WTC11 (cell line): ENCODE measurements around the gene CFAP119. TPM values are rescaled to one million over a fixed set of nuclear protein-coding genes. Genes with fewer than 3 reads are reported as not detected.

Source experiments
- ATAC-seq: fragments of 200-7000 bp; cut with Tn5 transposase; 2 replicates; pipeline ENCODE4 v1.10.0; 2021; ENCODE audit warnings: mild to moderate bottlenecking, moderate library complexity
- CTCF ChIA-PET: fragments of 300-600 bp; sonication (Branson Sonifier 250); formaldehyde crosslinking; loops from one replicate; lab custom pipeline; 2021; ENCODE audit warnings: antibody characterized with exemption; lab: Charles Lee
- POLR2A ChIA-PET: fragments of 350-600 bp; sonication (Branson Sonifier 250); formaldehyde crosslinking; loops from one replicate; lab custom pipeline; 2021; ENCODE audit warnings: antibody characterized with exemption; lab: Charles Lee
- DNase-seq: peaks from one replicate; pipeline ENCODE4 v3.0.0; 2021; ENCODE audit warnings: low spot score
- H3K27ac Mint-ChIP-seq: 2 replicates; pipeline ENCODE4 v1.8.0; 2021; ENCODE audit warnings: mixed read lengths
- H3K27me3 Mint-ChIP-seq: 2 replicates; pipeline ENCODE4 v1.8.0; 2021; ENCODE audit warnings: low read depth, mild to moderate bottlenecking, moderate library complexity, mixed read lengths
- H3K36me3 Mint-ChIP-seq: 2 replicates; pipeline ENCODE4 v1.8.0; 2021; ENCODE audit warnings: mixed read lengths
- H3K4me1 Mint-ChIP-seq: 2 replicates; pipeline ENCODE4 v1.8.0; 2022; ENCODE audit warnings: mixed read lengths
- H3K4me3 Mint-ChIP-seq: 2 replicates; pipeline ENCODE4 v1.8.0; 2021; ENCODE audit warnings: mild to moderate bottlenecking, moderate library complexity, mixed read lengths
- H3K9me3 Mint-ChIP-seq: 2 replicates; pipeline ENCODE4 v1.8.0; 2021; ENCODE audit warnings: mixed read lengths
- AFF4 ChIP-seq: sonication (generic); formaldehyde crosslinking; IDR thresholded peaks from 2 replicates; pipeline ENCODE4 v1.8.1; 2023; ENCODE audit warnings: mild to moderate bottlenecking, missing genetic modification reagents, borderline replicate concordance
- ATF1 ChIP-seq: sonication (generic); formaldehyde crosslinking; IDR thresholded peaks from 2 replicates; pipeline ENCODE4 v1.8.1; 2023; ENCODE audit warnings: mild to moderate bottlenecking, moderate library complexity, missing genetic modification reagents
- ATF6 ChIP-seq: sonication (generic); formaldehyde crosslinking; IDR thresholded peaks from 2 replicates; pipeline ENCODE4 v1.8.1; 2023; ENCODE audit warnings: mild to moderate bottlenecking, missing genetic modification reagents
- CBFB ChIP-seq: sonication (generic); formaldehyde crosslinking; IDR thresholded peaks from 2 replicates; pipeline ENCODE4 v1.8.1; 2022; ENCODE audit warnings: mild to moderate bottlenecking, low read depth, missing genetic modification reagents
- CREB1 ChIP-seq: sonication (generic); formaldehyde crosslinking; IDR thresholded peaks from 2 replicates; pipeline ENCODE4 v1.8.0; 2023; ENCODE audit warnings: mild to moderate bottlenecking, missing genetic modification reagents
- FOXJ3 ChIP-seq: sonication (generic); formaldehyde crosslinking; IDR thresholded peaks from 2 replicates; pipeline ENCODE4 v1.9.0; 2021; ENCODE audit warnings: missing genetic modification reagents, mild to moderate bottlenecking, borderline replicate concordance
- JUN ChIP-seq: sonication (generic); formaldehyde crosslinking; IDR thresholded peaks from 2 replicates; pipeline ENCODE4 v1.8.0; 2023; ENCODE audit warnings: mild to moderate bottlenecking, missing genetic modification reagents
- KAT7 ChIP-seq: sonication (generic); formaldehyde crosslinking; IDR thresholded peaks from 2 replicates; pipeline ENCODE4 v1.8.1; 2023; ENCODE audit warnings: missing genetic modification reagents, mild to moderate bottlenecking, borderline replicate concordance
- MAX ChIP-seq: sonication (generic); formaldehyde crosslinking; IDR thresholded peaks from 2 replicates; pipeline ENCODE4 v1.8.0; 2022; ENCODE audit warnings: mild to moderate bottlenecking, missing genetic modification reagents
- MYBL2 ChIP-seq: sonication (generic); formaldehyde crosslinking; IDR thresholded peaks from 2 replicates; pipeline ENCODE4 v1.8.1; 2023; ENCODE audit warnings: mild to moderate bottlenecking, moderate library complexity, missing genetic modification reagents
- NFATC4 ChIP-seq: fragments of 250-450 bp; sonication (Bioruptor Pico); IDR thresholded peaks from 2 replicates; pipeline ENCODE4 v1.9.0; 2021; ENCODE audit warnings: mild to moderate bottlenecking
- NFE2L1 ChIP-seq: sonication (generic); formaldehyde crosslinking; IDR thresholded peaks from 2 replicates; pipeline ENCODE4 v1.8.1; 2023; ENCODE audit warnings: missing genetic modification reagents
- NFYB ChIP-seq: sonication (generic); formaldehyde crosslinking; conservative IDR thresholded peaks from 2 replicates; pipeline ENCODE4 v1.8.0; 2022; ENCODE audit warnings: low read depth, missing genetic modification reagents
- NR1H2 ChIP-seq: sonication (generic); formaldehyde crosslinking; IDR thresholded peaks from 2 replicates; pipeline ENCODE4 v1.9.0; 2021; ENCODE audit warnings: mild to moderate bottlenecking, moderate library complexity, missing genetic modification reagents
- PRRX2 ChIP-seq: fragments of 250-450 bp; sonication (Bioruptor Pico); IDR thresholded peaks from 2 replicates; pipeline ENCODE4 v1.8.0; 2021; ENCODE audit warnings: mild to moderate bottlenecking
- ZNF121 ChIP-seq: sonication (generic); formaldehyde crosslinking; IDR thresholded peaks from 2 replicates; pipeline ENCODE4 v1.8.0; 2023; ENCODE audit warnings: missing genetic modification reagents
- ZNF317 ChIP-seq: sonication (generic); formaldehyde crosslinking; IDR thresholded peaks from 2 replicates; pipeline ENCODE4 v1.8.1; 2023; ENCODE audit warnings: low read depth, mild to moderate bottlenecking, moderate library complexity, missing genetic modification reagents, borderline replicate concordance
- ZSCAN18 ChIP-seq: fragments of 250-450 bp; sonication (Bioruptor Pico); IDR thresholded peaks from 2 replicates; pipeline ENCODE4 v2.1.2; 2022; ENCODE audit warnings: mild to moderate bottlenecking, moderate library complexity
- total RNA-seq: library from RNA; stranded (reverse); gene quantifications from 3 replicates; pipeline ENCODE4 v1.2.3, GENCODE V29; 2021
- TF ChIP-seq, protein P1 (sequence below): fragments of 250-450 bp; sonication (Bioruptor Pico); IDR thresholded peaks from 2 replicates; pipeline ENCODE4 v1.9.0; 2021; ENCODE audit warnings: mild to moderate bottlenecking
- TF ChIP-seq, protein P2 (sequence below): sonication (generic); formaldehyde crosslinking; IDR thresholded peaks from 2 replicates; pipeline ENCODE4 v1.8.0; 2023; ENCODE audit warnings: missing genetic modification reagents
- TF ChIP-seq, protein P3 (sequence below): sonication (generic); formaldehyde crosslinking; IDR thresholded peaks from 2 replicates; pipeline ENCODE4 v1.8.1; 2022; ENCODE audit warnings: low read depth, missing genetic modification reagents, borderline replicate concordance

The CFAP119 gene
- total RNA-seq, 1 experiment from 2014 or later: 6.6 TPM

- DNase-seq (no peak), ATAC-seq (no peak)
- no peak overlapping the region for H3K4me3 Mint-ChIP-seq
- no peaks in the 10 kb centered on the region for H3K27me3 Mint-ChIP-seq
- no peaks in the 10 kb centered on the region for H3K4me1 Mint-ChIP-seq
- H3K27ac Mint-ChIP-seq: no peak overlapping the region
- H3K36me3 Mint-ChIP-seq: peaks cover 80% of the 10 kb centered on the region
- no peaks in the 10 kb centered on the region for H3K9me3 Mint-ChIP-seq
- POLR2A ChIA-PET: no interaction called here
- TF ChIP-seq FOXJ3 (CRISPR knock-in tag): no peak
- TF ChIP-seq ZNF317: no peak
- no peak for TF ChIP-seq JUN (CRISPR knock-in tag)
- TF ChIP-seq AFF4 (CRISPR knock-in tag): no peak
- TF ChIP-seq ATF1 (CRISPR knock-in tag): no peak
- TF ChIP-seq, protein P1, sequence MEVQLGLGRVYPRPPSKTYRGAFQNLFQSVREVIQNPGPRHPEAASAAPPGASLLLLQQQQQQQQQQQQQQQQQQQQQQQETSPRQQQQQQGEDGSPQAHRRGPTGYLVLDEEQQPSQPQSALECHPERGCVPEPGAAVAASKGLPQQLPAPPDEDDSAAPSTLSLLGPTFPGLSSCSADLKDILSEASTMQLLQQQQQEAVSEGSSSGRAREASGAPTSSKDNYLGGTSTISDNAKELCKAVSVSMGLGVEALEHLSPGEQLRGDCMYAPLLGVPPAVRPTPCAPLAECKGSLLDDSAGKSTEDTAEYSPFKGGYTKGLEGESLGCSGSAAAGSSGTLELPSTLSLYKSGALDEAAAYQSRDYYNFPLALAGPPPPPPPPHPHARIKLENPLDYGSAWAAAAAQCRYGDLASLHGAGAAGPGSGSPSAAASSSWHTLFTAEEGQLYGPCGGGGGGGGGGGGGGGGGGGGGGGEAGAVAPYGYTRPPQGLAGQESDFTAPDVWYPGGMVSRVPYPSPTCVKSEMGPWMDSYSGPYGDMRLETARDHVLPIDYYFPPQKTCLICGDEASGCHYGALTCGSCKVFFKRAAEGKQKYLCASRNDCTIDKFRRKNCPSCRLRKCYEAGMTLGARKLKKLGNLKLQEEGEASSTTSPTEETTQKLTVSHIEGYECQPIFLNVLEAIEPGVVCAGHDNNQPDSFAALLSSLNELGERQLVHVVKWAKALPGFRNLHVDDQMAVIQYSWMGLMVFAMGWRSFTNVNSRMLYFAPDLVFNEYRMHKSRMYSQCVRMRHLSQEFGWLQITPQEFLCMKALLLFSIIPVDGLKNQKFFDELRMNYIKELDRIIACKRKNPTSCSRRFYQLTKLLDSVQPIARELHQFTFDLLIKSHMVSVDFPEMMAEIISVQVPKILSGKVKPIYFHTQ (CRISPR knock-in tag): no peak
- TF ChIP-seq NFATC4 (CRISPR knock-in tag): no peak
- TF ChIP-seq MAX: no peak
- TF ChIP-seq KAT7 (CRISPR knock-in tag): no peak
- TF ChIP-seq CBFB (CRISPR knock-in tag): no peak
- TF ChIP-seq NFYB (CRISPR knock-in tag): no peak
- TF ChIP-seq PRRX2 (CRISPR knock-in tag): no peak
- TF ChIP-seq NR1H2: no peak
- TF ChIP-seq, all 79 proteins: peak for 0
- CTCF ChIA-PET: no interaction called here
Observed at GRCh38 chr16:30721167-30721566, 40.7 kb downstream of the CFAP119 start.

GRCh38 chr16:30720694-30721093, 41.2 kb downstream of the CFAP119 start:
- Mint-ChIP-seq H3K4me3 (no peak overlapping the region), H3K36me3 (peaks cover 81% of the 10 kb centered on the region), H3K4me1 (no peaks in the 10 kb centered on the region), H3K9me3 (no peaks in the 10 kb centered on the region), H3K27ac (no peak overlapping the region), H3K27me3 (no peaks in the 10 kb centered on the region)
- DNase-seq (no peak), ATAC-seq (no peak)
- CTCF ChIA-PET: no interaction called here
- POLR2A ChIA-PET: no interaction called here
- TF ChIP-seq FOXJ3 (CRISPR knock-in tag): no peak
- no peak for TF ChIP-seq ZNF121
- TF ChIP-seq CREB1 (CRISPR knock-in tag): no peak
- TF ChIP-seq, protein P2, sequence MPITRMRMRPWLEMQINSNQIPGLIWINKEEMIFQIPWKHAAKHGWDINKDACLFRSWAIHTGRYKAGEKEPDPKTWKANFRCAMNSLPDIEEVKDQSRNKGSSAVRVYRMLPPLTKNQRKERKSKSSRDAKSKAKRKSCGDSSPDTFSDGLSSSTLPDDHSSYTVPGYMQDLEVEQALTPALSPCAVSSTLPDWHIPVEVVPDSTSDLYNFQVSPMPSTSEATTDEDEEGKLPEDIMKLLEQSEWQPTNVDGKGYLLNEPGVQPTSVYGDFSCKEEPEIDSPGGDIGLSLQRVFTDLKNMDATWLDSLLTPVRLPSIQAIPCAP: no peak
- no peak for TF ChIP-seq ATF6 (CRISPR knock-in tag)
- TF ChIP-seq, protein P3, sequence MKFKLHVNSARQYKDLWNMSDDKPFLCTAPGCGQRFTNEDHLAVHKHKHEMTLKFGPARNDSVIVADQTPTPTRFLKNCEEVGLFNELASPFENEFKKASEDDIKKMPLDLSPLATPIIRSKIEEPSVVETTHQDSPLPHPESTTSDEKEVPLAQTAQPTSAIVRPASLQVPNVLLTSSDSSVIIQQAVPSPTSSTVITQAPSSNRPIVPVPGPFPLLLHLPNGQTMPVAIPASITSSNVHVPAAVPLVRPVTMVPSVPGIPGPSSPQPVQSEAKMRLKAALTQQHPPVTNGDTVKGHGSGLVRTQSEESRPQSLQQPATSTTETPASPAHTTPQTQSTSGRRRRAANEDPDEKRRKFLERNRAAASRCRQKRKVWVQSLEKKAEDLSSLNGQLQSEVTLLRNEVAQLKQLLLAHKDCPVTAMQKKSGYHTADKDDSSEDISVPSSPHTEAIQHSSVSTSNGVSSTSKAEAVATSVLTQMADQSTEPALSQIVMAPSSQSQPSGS (CRISPR knock-in tag): no peak
- TF ChIP-seq NFE2L1 (CRISPR knock-in tag): no peak
- TF ChIP-seq ZSCAN18 (CRISPR knock-in tag): no peak
- no peak for TF ChIP-seq MYBL2 (CRISPR knock-in tag)
